ENCODE measurements around the gene PTPRN2.
A peak's percentile ranks its signal among the peaks of the same experiment; 100 is the strongest.

Gene PTPRN2

GRCh38 chr7:157550300-157551275 lies 1037.0 kb downstream of the PTPRN2 start:
- H3K36me3 Mint-ChIP-seq, result no peaks in the 10 kb centered on the region
- H3K27ac Mint-ChIP-seq, result no peak overlapping the region
- DNase-seq, result peak; percentile 16
- CTCF ChIA-PET, result no interaction called here
- peaks cover 12% of the 10 kb centered on the region for H3K27me3 Mint-ChIP-seq
- peaks cover 2% of the 10 kb centered on the region for H3K9me3 Mint-ChIP-seq
- H3K4me3 Mint-ChIP-seq, result no peak overlapping the region
- no peaks in the 10 kb centered on the region for H3K4me1 Mint-ChIP-seq

GRCh38 chr7:157549612-157550299 lies 1037.9 kb downstream of the PTPRN2 start:
- Mint-ChIP-seq H3K4me1 (no peaks in the 10 kb centered on the region), H3K9me3 (peaks cover 2% of the 10 kb centered on the region), H3K27ac (no peak overlapping the region), H3K36me3 (no peaks in the 10 kb centered on the region), H3K4me3 (no peak overlapping the region), H3K27me3 (peaks cover 12% of the 10 kb centered on the region)
- DNase-seq, result peak; percentile 16
- CTCF ChIA-PET, result no interaction called here

GRCh38 chr7:157548691-157549303 lies 1038.8 kb downstream of the PTPRN2 start:
- no peak for DNase-seq
- H3K27me3 Mint-ChIP-seq, result peaks cover 17% of the 10 kb centered on the region
- CTCF ChIA-PET, result no interaction called here
- no peaks in the 10 kb centered on the region for H3K4me1 Mint-ChIP-seq
- H3K9me3 Mint-ChIP-seq, result peaks cover 4% of the 10 kb centered on the region
- peaks cover 2% of the 10 kb centered on the region for H3K36me3 Mint-ChIP-seq
- no peak overlapping the region for H3K27ac Mint-ChIP-seq
- H3K4me3 Mint-ChIP-seq, result no peak overlapping the region

- H3K36me3 Mint-ChIP-seq, result peaks cover 2% of the 10 kb centered on the region
- H3K4me3 Mint-ChIP-seq, result no peak overlapping the region
- H3K4me1 Mint-ChIP-seq, result no peaks in the 10 kb centered on the region
- H3K9me3 Mint-ChIP-seq, result peaks cover 4% of the 10 kb centered on the region
- CTCF ChIA-PET, result interaction anchor here (0.6 kb wide), 1 partner anchor 116 kb away, joined by 3 read pairs; no protein-coding TSS in a partner anchor
- H3K27ac Mint-ChIP-seq, result no peak overlapping the region
- peaks cover 19% of the 10 kb centered on the region for H3K27me3 Mint-ChIP-seq
- peak; percentile 16 for DNase-seq
Measured at GRCh38 chr7:157547611-157548010, 1040.0 kb downstream of the PTPRN2 start.

- peaks cover 19% of the 10 kb centered on the region for H3K27me3 Mint-ChIP-seq
- H3K36me3 Mint-ChIP-seq, result peaks cover 2% of the 10 kb centered on the region
- H3K4me1 Mint-ChIP-seq, result no peaks in the 10 kb centered on the region
- DNase-seq, result peak; percentile 2
- CTCF ChIA-PET, result interaction anchor here (0.6 kb wide), 1 partner anchor 116 kb away, joined by 3 read pairs; no protein-coding TSS in a partner anchor
- peaks cover 4% of the 10 kb centered on the region for H3K9me3 Mint-ChIP-seq
- no peak overlapping the region for H3K4me3 Mint-ChIP-seq
- H3K27ac Mint-ChIP-seq, result no peak overlapping the region
Measured at GRCh38 chr7:157547102-157547501, 1040.5 kb downstream of the PTPRN2 start.

GRCh38 chr7:157545681-157546060 lies 1042.0 kb downstream of the PTPRN2 start:
- Mint-ChIP-seq H3K9me3 (peaks cover 2% of the 10 kb centered on the region), H3K36me3 (peaks cover 2% of the 10 kb centered on the region), H3K27ac (no peak overlapping the region), H3K4me1 (no peaks in the 10 kb centered on the region), H3K27me3 (peaks cover 15% of the 10 kb centered on the region), H3K4me3 (no peak overlapping the region)
- CTCF ChIA-PET, result no interaction called here
- DNase-seq, result peak; percentile 8

- Mint-ChIP-seq H3K36me3 (peaks cover 2% of the 10 kb centered on the region), H3K27ac (no peak overlapping the region), H3K4me3 (no peak overlapping the region), H3K9me3 (peaks cover 2% of the 10 kb centered on the region), H3K4me1 (no peaks in the 10 kb centered on the region), H3K27me3 (peaks cover 12% of the 10 kb centered on the region)
- peak; percentile 11 for DNase-seq
- CTCF ChIA-PET, result no interaction called here
Measured at GRCh38 chr7:157544980-157545680, 1042.5 kb downstream of the PTPRN2 start.

GRCh38 chr7:157544226-157544625 lies 1043.4 kb downstream of the PTPRN2 start:
- H3K4me3 Mint-ChIP-seq, result no peak overlapping the region
- DNase-seq, result peak; percentile 8
- peaks cover 7% of the 10 kb centered on the region for H3K27me3 Mint-ChIP-seq
- no peaks in the 10 kb centered on the region for H3K4me1 Mint-ChIP-seq
- peaks cover 2% of the 10 kb centered on the region for H3K36me3 Mint-ChIP-seq
- H3K27ac Mint-ChIP-seq, result no peak overlapping the region
- peaks cover 2% of the 10 kb centered on the region for H3K9me3 Mint-ChIP-seq
- CTCF ChIA-PET, result no interaction called here

GRCh38 chr7:157543791-157544190 lies 1043.8 kb downstream of the PTPRN2 start:
- Mint-ChIP-seq H3K4me1 (no peaks in the 10 kb centered on the region), H3K27ac (no peak overlapping the region), H3K27me3 (peaks cover 7% of the 10 kb centered on the region), H3K36me3 (peaks cover 2% of the 10 kb centered on the region), H3K9me3 (peaks cover 2% of the 10 kb centered on the region), H3K4me3 (no peak overlapping the region)
- CTCF ChIA-PET, result no interaction called here
- DNase-seq, result peak; percentile 1

GRCh38 chr7:157543276-157543675 lies 1044.3 kb downstream of the PTPRN2 start:
- H3K4me1 Mint-ChIP-seq, result no peaks in the 10 kb centered on the region
- no peak overlapping the region for H3K27ac Mint-ChIP-seq
- H3K9me3 Mint-ChIP-seq, result peaks cover 2% of the 10 kb centered on the region
- H3K4me3 Mint-ChIP-seq, result no peak overlapping the region
- CTCF ChIA-PET, result no interaction called here
- peaks cover 11% of the 10 kb centered on the region for H3K27me3 Mint-ChIP-seq
- H3K36me3 Mint-ChIP-seq, result peaks cover 2% of the 10 kb centered on the region
- no peak for DNase-seq

- H3K4me1 Mint-ChIP-seq, result no peaks in the 10 kb centered on the region
- H3K27ac Mint-ChIP-seq, result no peak overlapping the region
- no peak overlapping the region for H3K4me3 Mint-ChIP-seq
- peaks cover 20% of the 10 kb centered on the region for H3K27me3 Mint-ChIP-seq
- CTCF ChIA-PET, result no interaction called here
- DNase-seq, result peak; percentile 16
- peaks cover 2% of the 10 kb centered on the region for H3K36me3 Mint-ChIP-seq
- H3K9me3 Mint-ChIP-seq, result peaks cover 2% of the 10 kb centered on the region
Measured at GRCh38 chr7:157542068-157543021, 1045.3 kb downstream of the PTPRN2 start.

- Mint-ChIP-seq H3K27ac (no peak overlapping the region), H3K9me3 (peaks cover 2% of the 10 kb centered on the region), H3K27me3 (peaks cover 25% of the 10 kb centered on the region), H3K36me3 (peaks cover 2% of the 10 kb centered on the region), H3K4me1 (no peaks in the 10 kb centered on the region), H3K4me3 (no peak overlapping the region)
- CTCF ChIA-PET, result no interaction called here
- no peak for DNase-seq
Measured at GRCh38 chr7:157541295-157542067, 1046.1 kb downstream of the PTPRN2 start.

Measured in activated naive CD4-positive, alpha-beta T cell treated with anti-CD3 and anti-CD28 coated beads, Interleukin-2, amount 10 ng/mL, durations not matched to agents 7 days and 5 days (primary cell).